ENCODE data around the gene STAT5A.

DNA sequence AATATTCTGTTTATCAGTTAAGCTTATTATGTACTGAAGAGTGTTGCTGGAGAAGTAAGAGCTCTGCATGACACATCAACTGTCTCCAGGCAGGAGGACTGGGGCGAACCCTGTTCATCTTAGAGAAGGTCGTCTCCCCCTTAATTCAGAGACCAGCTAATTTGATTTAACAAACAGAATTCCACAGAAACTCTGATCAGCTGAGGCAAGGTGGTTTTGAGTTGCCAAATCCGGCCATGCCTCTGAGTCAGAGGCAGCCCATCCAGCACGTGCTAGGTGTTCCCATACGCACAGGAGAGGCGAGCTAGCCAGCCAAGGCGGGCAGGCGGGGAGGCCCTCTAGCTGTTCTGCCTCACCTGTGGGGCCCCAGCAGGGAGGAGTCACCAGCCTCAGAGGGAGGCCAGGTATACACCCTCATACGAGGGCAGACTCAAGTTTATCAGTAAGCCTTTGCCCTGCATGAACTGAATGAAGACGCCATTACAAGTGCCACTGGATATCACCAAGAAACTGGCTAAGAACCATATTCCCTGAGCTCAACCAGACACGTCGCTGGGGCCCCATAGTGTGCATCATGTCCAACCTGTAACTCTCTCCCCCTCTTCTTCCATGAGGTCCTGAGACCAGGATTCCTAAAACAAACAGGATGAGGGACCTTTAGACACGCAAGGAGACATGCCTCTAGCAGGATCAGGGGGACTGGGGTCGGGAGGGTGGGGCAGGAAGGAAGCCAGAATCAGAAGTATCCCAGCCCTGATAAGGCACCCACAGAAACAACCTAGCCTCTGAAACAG, 25.7 kb downstream of the STAT5A start:
- TF ChIP-seq POLR2AphosphoS5 (IDR thresholded peaks at IDR 0.05; ENCODE audit: low read depth, low read length) (no peak; the same call in 1 of the 2 replicates), TAF1 (IDR thresholded peaks at IDR 0.05; ENCODE audit: borderline replicate concordance, insufficient read depth, low read length) (no peak)
- TF ChIP-seq, protein P1, sequence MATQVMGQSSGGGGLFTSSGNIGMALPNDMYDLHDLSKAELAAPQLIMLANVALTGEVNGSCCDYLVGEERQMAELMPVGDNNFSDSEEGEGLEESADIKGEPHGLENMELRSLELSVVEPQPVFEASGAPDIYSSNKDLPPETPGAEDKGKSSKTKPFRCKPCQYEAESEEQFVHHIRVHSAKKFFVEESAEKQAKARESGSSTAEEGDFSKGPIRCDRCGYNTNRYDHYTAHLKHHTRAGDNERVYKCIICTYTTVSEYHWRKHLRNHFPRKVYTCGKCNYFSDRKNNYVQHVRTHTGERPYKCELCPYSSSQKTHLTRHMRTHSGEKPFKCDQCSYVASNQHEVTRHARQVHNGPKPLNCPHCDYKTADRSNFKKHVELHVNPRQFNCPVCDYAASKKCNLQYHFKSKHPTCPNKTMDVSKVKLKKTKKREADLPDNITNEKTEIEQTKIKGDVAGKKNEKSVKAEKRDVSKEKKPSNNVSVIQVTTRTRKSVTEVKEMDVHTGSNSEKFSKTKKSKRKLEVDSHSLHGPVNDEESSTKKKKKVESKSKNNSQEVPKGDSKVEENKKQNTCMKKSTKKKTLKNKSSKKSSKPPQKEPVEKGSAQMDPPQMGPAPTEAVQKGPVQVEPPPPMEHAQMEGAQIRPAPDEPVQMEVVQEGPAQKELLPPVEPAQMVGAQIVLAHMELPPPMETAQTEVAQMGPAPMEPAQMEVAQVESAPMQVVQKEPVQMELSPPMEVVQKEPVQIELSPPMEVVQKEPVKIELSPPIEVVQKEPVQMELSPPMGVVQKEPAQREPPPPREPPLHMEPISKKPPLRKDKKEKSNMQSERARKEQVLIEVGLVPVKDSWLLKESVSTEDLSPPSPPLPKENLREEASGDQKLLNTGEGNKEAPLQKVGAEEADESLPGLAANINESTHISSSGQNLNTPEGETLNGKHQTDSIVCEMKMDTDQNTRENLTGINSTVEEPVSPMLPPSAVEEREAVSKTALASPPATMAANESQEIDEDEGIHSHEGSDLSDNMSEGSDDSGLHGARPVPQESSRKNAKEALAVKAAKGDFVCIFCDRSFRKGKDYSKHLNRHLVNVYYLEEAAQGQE (IDR thresholded peaks at IDR 0.05; ENCODE audit: insufficient read depth in 1 of 2, low read depth in 2 of 2, low read length in 2 of 2) = no peak

Data from PFSK-1 (cell line).